ENCODE measurements around the gene ZNF821.

Gene ZNF821

GRCh38 chr16:71904239-71904638 lies 20.3 kb upstream of the ZNF821 start:
- Histone ChIP-seq H3K4me3 (ENCODE audit: low read length, poor library complexity, severe bottlenecking) (no peak overlapping the region), H4K20me1 (ENCODE audit: insufficient read depth, low read length, poor library complexity, severe bottlenecking) (peaks cover 96% of the 10 kb centered on the region), H3K4me2 (ENCODE audit: low read depth, low read length, poor library complexity, severe bottlenecking) (peak overlapping the region; percentile 89), H3K9ac (ENCODE audit: low read depth, low read length, poor library complexity, severe bottlenecking) (no peak overlapping the region), H3K9me2 (replicated peaks; ENCODE audit: low read depth, low read length) (no peaks in the 10 kb centered on the region), H3K27me3 (ENCODE audit: insufficient read depth, low read length, poor library complexity, severe bottlenecking) (no peaks in the 10 kb centered on the region), H2AFZ (ENCODE audit: low read length) (no peak overlapping the region), H3K36me3 (ENCODE audit: insufficient read depth, low read length) (peaks cover 8% of the 10 kb centered on the region; the same call in 1 of the 2 replicates), H3K79me2 (ENCODE audit: insufficient read depth, low read length) (peaks cover 100% of the 10 kb centered on the region), H3K4me1 (ENCODE audit: insufficient read depth, low read length, poor library complexity, severe bottlenecking) (peaks cover 50% of the 10 kb centered on the region), H3F3A (ENCODE audit: low read depth) (peaks cover 4% of the 10 kb centered on the region; the same call in 1 of the 2 replicates), H3K9me3 (ENCODE audit: insufficient read depth, low read depth, low read length) (no peaks in the 10 kb centered on the region)
- TF ChIP-seq EZH2phosphoT487 (IDR thresholded peaks at IDR 0.05; ENCODE audit: borderline replicate concordance), result no peak
- TF ChIP-seq CTCF (conservative IDR thresholded peaks at IDR 0.05; ENCODE audit: low read length), result no peak

- peak overlapping the region; percentile 37 for H3K4me3 ChIP-seq (ENCODE audit: low read length, poor library complexity, severe bottlenecking)
- H3K9me3 ChIP-seq (ENCODE audit: insufficient read depth, low read depth, low read length), result no peaks in the 10 kb centered on the region
- no peaks in the 10 kb centered on the region for H3K9me2 ChIP-seq (replicated peaks; ENCODE audit: low read depth, low read length)
- peaks cover 100% of the 10 kb centered on the region for H3K79me2 ChIP-seq (ENCODE audit: insufficient read depth, low read length)
- peaks cover 96% of the 10 kb centered on the region for H4K20me1 ChIP-seq (ENCODE audit: insufficient read depth, low read length, poor library complexity, severe bottlenecking)
- peak overlapping the region; percentile 89 for H3K4me2 ChIP-seq (ENCODE audit: low read depth, low read length, poor library complexity, severe bottlenecking)
- H3K4me1 ChIP-seq (ENCODE audit: insufficient read depth, low read length, poor library complexity, severe bottlenecking), result peaks cover 50% of the 10 kb centered on the region
- H3K36me3 ChIP-seq (ENCODE audit: insufficient read depth, low read length), result peaks cover 3% of the 10 kb centered on the region; the same call in 1 of the 2 replicates
- H3F3A ChIP-seq (ENCODE audit: low read depth), result peaks cover 4% of the 10 kb centered on the region; the same call in 1 of the 2 replicates
- H3K27me3 ChIP-seq (ENCODE audit: insufficient read depth, low read length, poor library complexity, severe bottlenecking), result no peaks in the 10 kb centered on the region
- TF ChIP-seq EZH2phosphoT487 (IDR thresholded peaks at IDR 0.05; ENCODE audit: borderline replicate concordance) (no peak), CTCF (conservative IDR thresholded peaks at IDR 0.05; ENCODE audit: low read length) (no peak)
- no peak overlapping the region for H3K9ac ChIP-seq (ENCODE audit: low read depth, low read length, poor library complexity, severe bottlenecking)
- H2AFZ ChIP-seq (ENCODE audit: low read length), result no peak overlapping the region
These were observed 19.6 kb upstream of the ZNF821 start for GRCh38 chr16:71903608-71904007.

GRCh38 chr16:71902656-71903365 lies 18.8 kb upstream of the ZNF821 start:
- no peaks in the 10 kb centered on the region for H3K9me3 ChIP-seq (ENCODE audit: insufficient read depth, low read depth, low read length)
- peak overlapping the region; percentile 20 for H3K4me3 ChIP-seq (ENCODE audit: low read length, poor library complexity, severe bottlenecking)
- H3K4me2 ChIP-seq (ENCODE audit: low read depth, low read length, poor library complexity, severe bottlenecking), result peak overlapping the region; percentile 89
- no peaks in the 10 kb centered on the region for H3K9me2 ChIP-seq (replicated peaks; ENCODE audit: low read depth, low read length)
- peaks cover 99% of the 10 kb centered on the region for H4K20me1 ChIP-seq (ENCODE audit: insufficient read depth, low read length, poor library complexity, severe bottlenecking)
- no peaks in the 10 kb centered on the region for H3K27me3 ChIP-seq (ENCODE audit: insufficient read depth, low read length, poor library complexity, severe bottlenecking)
- peaks cover 56% of the 10 kb centered on the region for H3K4me1 ChIP-seq (ENCODE audit: insufficient read depth, low read length, poor library complexity, severe bottlenecking)
- peaks cover 4% of the 10 kb centered on the region; the same call in 1 of the 2 replicates for H3F3A ChIP-seq (ENCODE audit: low read depth)
- TF ChIP-seq CTCF (conservative IDR thresholded peaks at IDR 0.05; ENCODE audit: low read length), result no peak
- no peak for TF ChIP-seq EZH2phosphoT487 (IDR thresholded peaks at IDR 0.05; ENCODE audit: borderline replicate concordance)
- H3K9ac ChIP-seq (ENCODE audit: low read depth, low read length, poor library complexity, severe bottlenecking), result no peak overlapping the region
- no peak overlapping the region for H2AFZ ChIP-seq (ENCODE audit: low read length)
- no peaks in the 10 kb centered on the region for H3K36me3 ChIP-seq (ENCODE audit: insufficient read depth, low read length)
- peaks cover 100% of the 10 kb centered on the region for H3K79me2 ChIP-seq (ENCODE audit: insufficient read depth, low read length)

All from Loucy (cell line).